Testis (tissue), 3 donors: ENCODE data around the gene LMAN1. TPM values are rescaled to one million over a fixed set of nuclear protein-coding genes. Genes with fewer than 3 reads are reported as not detected.

ENCODE experiments used
- DNase-seq: peaks from one replicate; pipeline ENCODE4 v3.0.0-alpha.2; 2019
- H3K27ac ChIP-seq, 2 donors: fragments of 200-600 bp; sonication (generic); one replicate each; pipeline ENCODE4 v1.5.1; 2019
- H3K27me3 ChIP-seq: fragments of 200-600 bp; sonication (generic); one replicate; pipeline ENCODE4 v1.5.1; 2019
- H3K36me3 ChIP-seq: fragments of 200-600 bp; sonication (generic); one replicate; pipeline ENCODE4 v1.5.1; 2017; ENCODE audit warnings: low read depth; ENCODE audit errors: missing control alignments
- H3K4me1 ChIP-seq: fragments of 200-600 bp; sonication (generic); one replicate; pipeline ENCODE4 v1.5.1; 2019
- H3K4me3 ChIP-seq, 2 donors: fragments of 200-600 bp; sonication (generic); one replicate each; pipeline ENCODE4 v1.5.1; 2017 to 2019
- H3K9me3 ChIP-seq: fragments of 200-600 bp; sonication (generic); one replicate; pipeline ENCODE4 v1.5.1; 2017
- CTCF ChIP-seq, 3 experiments: fragments of 450-650 bp in 2 of 3; fragments of 200-600 bp in 1 of 3; sonication (generic) in 1 of 3; IDR thresholded peaks; one replicate each; pipeline ENCODE4 v1.5.1; 2016 to 2019; ENCODE audit warnings: antibody characterized with exemption in 3 of 3, mild to moderate bottlenecking in 2 of 3, moderate library complexity in 1 of 3
- POLR2A ChIP-seq: fragments of 450-650 bp; IDR thresholded peaks from one replicate; pipeline ENCODE4 v1.6.1; 2017; ENCODE audit warnings: antibody characterized with exemption, mild to moderate bottlenecking, moderate library complexity
- WGBS, 2 donors: methylation state at CpG; one replicate each; pipeline ENCODE4 v1.1.5; 2018; 5-methylcytosine and 5-hydroxymethylcytosine counted together
- intact Hi-C: fragments of 100-400 bp; cut with DNase I; formaldehyde crosslinking; loops from one replicate; pipeline ENCODE4 v1.15.1; 2023; ENCODE audit warnings: low total_unique reads
- polyA plus RNA-seq: library from polyadenylated mRNA; stranded (reverse); fragments of 350-450 nt; fragmentation: Illumina TruSeq; extraction: RNeasy Lipid Tissue Mini Kit (QIAGEN cat#74804); gene quantifications from one replicate; pipeline ENCODE4 v1.2.3, GENCODE V29; 2014; ENCODE audit warnings: low read depth, low replicate concordance; ENCODE audit not compliant: insufficient read depth
- total RNA-seq, 2 donors: library from RNA; depleted of rRNA; stranded (reverse); fragments of >200 nt; gene quantifications; one replicate each; pipeline ENCODE4 v1.2.3, GENCODE V29; 2016

LMAN1 gene
- total and polyA plus RNA-seq, 3 donors from 2014 or later, result 35.3 to 98.9 (median 72.9) TPM

DNA sequence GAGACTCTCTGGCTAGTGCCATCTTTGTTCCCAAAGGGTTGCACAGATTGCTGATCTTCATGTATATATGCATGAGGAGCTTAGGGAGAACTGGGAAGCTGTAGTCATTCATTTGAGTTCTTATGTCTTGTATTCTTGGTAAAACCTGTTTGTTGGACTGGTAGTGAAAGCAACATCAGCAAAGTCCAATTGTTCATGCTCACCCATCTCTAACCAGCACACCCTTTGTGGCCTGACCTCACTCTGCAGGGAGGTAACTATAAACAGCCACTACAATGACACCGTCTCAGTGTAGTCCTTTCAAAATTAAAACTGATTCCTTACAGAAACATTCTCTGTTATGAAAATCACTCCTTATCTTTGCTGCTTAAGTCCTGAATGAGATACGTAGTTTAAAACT lies 13.9 kb upstream of the LMAN1 start:
- Histone ChIP-seq H3K36me3 (no peaks in the 10 kb centered on the region), H3K9me3 (no peaks in the 10 kb centered on the region), H3K4me3 (no peak overlapping the region), H3K27ac (no peak overlapping the region), H3K27me3 (no peaks in the 10 kb centered on the region), H3K4me1 (no peaks in the 10 kb centered on the region)
- DNase-seq, result no peak
- WGBS, 2 donors, result 86 to 88% methylated on average over 2 of the region's 2 CpGs
- no peak for TF ChIP-seq POLR2A
- no peak for TF ChIP-seq CTCF (IDR thresholded peaks at IDR 0.05)
- intact Hi-C loops, result no loop called here

- no peaks in the 10 kb centered on the region for H3K27me3 ChIP-seq
- H3K4me1 ChIP-seq, result peaks cover 13% of the 10 kb centered on the region
- H3K36me3 ChIP-seq, result no peaks in the 10 kb centered on the region
- peak overlapping the region in 1 of 2 donors; percentile 93 for H3K4me3 ChIP-seq
- no peaks in the 10 kb centered on the region for H3K9me3 ChIP-seq
- intact Hi-C loops, result no loop called here
- DNase-seq, result no peak
- no peak overlapping the region for H3K27ac ChIP-seq
- TF ChIP-seq CTCF (IDR thresholded peaks at IDR 0.05) (no peak), POLR2A (no peak)
- 58 to 78% methylated on average over 3 of the region's 3 CpGs for WGBS, 2 donors
Observed at GRCh38 chr18:59360381-59360780, 1.3 kb upstream of the LMAN1 start.

DNA sequence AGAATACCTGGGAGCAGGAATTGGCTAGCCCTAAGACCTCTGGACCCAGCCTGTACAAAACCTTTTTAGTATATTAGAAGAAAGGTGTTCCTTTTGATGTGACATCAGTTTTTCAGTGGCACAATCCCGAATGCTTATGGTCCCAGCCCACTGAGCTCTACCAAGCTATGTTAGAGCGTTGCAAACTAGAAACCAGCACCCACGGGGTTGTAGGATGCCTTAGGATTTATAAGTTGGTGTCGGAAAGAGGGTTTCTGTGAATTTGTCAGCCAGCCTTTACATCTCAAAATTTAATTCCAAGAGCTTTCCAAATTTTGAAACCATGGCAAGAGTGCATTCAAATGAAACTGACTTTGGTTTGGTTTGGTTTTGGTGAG lies 499 bp upstream of the LMAN1 start:
- TF ChIP-seq POLR2A (no peak), CTCF (IDR thresholded peaks at IDR 0.05) (no peak)
- Histone ChIP-seq H3K9me3 (no peaks in the 10 kb centered on the region), H3K4me1 (peaks cover 13% of the 10 kb centered on the region), H3K27me3 (no peaks in the 10 kb centered on the region), H3K36me3 (no peaks in the 10 kb centered on the region), H3K4me3 (peak overlapping the region; percentile 93), H3K27ac (peak overlapping the region in 1 of 2 donors; percentile 90)
- DNase-seq, result no peak
- intact Hi-C loops, result no loop called here
- 0 to 1% methylated on average over 4 of the region's 4 CpGs for WGBS, 2 donors

DNA sequence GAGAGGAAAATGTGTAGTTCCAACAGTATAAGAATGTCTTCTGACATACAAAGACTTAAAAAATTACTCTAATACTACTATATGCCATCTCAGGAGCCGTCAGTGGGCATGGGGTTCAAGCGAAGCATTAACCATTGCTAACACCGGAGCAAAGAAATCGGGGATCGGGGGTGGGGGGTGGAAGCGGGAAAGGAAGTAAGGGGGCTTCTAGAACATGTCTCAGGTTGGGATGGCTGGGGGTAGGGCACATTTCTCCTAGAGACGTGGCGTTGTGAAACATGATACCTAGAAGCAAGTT lies 702 bp downstream of the LMAN1 start:
- Histone ChIP-seq H3K9me3 (no peaks in the 10 kb centered on the region), H3K27ac (peak overlapping the region; percentile 88 to 90), H3K36me3 (no peaks in the 10 kb centered on the region), H3K4me3 (peak overlapping the region; percentile 93), H3K27me3 (no peaks in the 10 kb centered on the region), H3K4me1 (peaks cover 13% of the 10 kb centered on the region)
- WGBS, 2 donors, result 1% methylated on average over 8 of the region's 8 CpGs
- TF ChIP-seq POLR2A, result no peak
- no peak for TF ChIP-seq CTCF (IDR thresholded peaks at IDR 0.05)
- peak; percentile 46 for DNase-seq
- intact Hi-C loops, result no loop called here

DNA sequence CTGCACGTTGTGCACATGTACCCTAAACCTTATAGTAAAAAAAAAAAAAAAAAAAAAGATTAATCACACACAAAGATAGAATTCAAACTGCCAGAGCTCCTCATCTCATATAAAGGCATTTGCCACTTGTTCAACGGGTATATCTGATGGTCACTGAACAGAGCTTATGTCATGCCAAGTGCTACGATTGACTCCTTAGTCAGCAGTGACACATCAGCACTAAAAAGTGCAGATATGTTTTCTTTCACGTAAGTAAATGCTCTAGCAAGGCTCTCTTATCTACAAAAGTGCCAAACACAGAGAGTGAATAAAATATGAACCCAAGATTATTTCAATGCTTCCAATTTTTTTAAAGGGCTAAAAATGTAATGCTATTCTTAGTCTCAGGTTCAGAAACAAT lies 1.1 kb downstream of the LMAN1 start:
- peaks cover 13% of the 10 kb centered on the region for H3K4me1 ChIP-seq
- intact Hi-C loops, result no loop called here
- no peaks in the 10 kb centered on the region for H3K27me3 ChIP-seq
- no peak for DNase-seq
- H3K27ac ChIP-seq, result peak overlapping the region; percentile 88 to 90
- WGBS, 2 donors, result 3 to 7% methylated on average over 4 of the region's 4 CpGs
- H3K36me3 ChIP-seq, result no peaks in the 10 kb centered on the region
- H3K9me3 ChIP-seq, result no peaks in the 10 kb centered on the region
- H3K4me3 ChIP-seq, result peak overlapping the region in 1 of 2 donors; percentile 93
- TF ChIP-seq POLR2A (no peak), CTCF (IDR thresholded peaks at IDR 0.05) (no peak)
